Epithelial cell of esophagus (primary cell): Measurements from ENCODE around the gene GNAO1.

Source experiments
- DNase-seq: peaks from one replicate; pipeline ENCODE4 v3.0.0; 2010; ENCODE audit warnings: low read depth
- H3K4me3 ChIP-seq: 2 replicates; pipeline ENCODE4 v1.5.1; 2011; ENCODE audit warnings: mild to moderate bottlenecking, low read length, control low read depth
- CTCF ChIP-seq: IDR thresholded peaks from 2 replicates; pipeline ENCODE4 v1.5.1; 2011; ENCODE audit warnings: low read depth, mild to moderate bottlenecking, low read length, control low read depth, inconsistent platforms; ENCODE audit not compliant: insufficient read depth; ENCODE audit errors: missing control alignments

Gene GNAO1

GRCh38 chr16:56337131-56337857 lies 146.0 kb downstream of the GNAO1 start:
- no peak overlapping the region for H3K4me3 ChIP-seq
- TF ChIP-seq CTCF = no peak
- DNase-seq = no peak

GRCh38 chr16:56337858-56338325 lies 146.6 kb downstream of the GNAO1 start:
- DNase-seq = no peak

GRCh38 chr16:56338566-56339318 lies 147.5 kb downstream of the GNAO1 start:
- no peak for DNase-seq
- H3K4me3 ChIP-seq = no peak overlapping the region
- TF ChIP-seq CTCF = no peak

More at GRCh38 chr16:56337858-56338325, 146.6 kb downstream of the GNAO1 start:
- TF ChIP-seq CTCF = no peak
- no peak overlapping the region for H3K4me3 ChIP-seq

GRCh38 chr16:56339431-56340195 lies 148.3 kb downstream of the GNAO1 start:
- no peak overlapping the region for H3K4me3 ChIP-seq
- TF ChIP-seq CTCF = no peak
- no peak for DNase-seq

- H3K4me3 ChIP-seq = no peak overlapping the region
- no peak for DNase-seq
- TF ChIP-seq CTCF = no peak
Measured at GRCh38 chr16:56340416-56340815, 149.1 kb downstream of the GNAO1 start.

GRCh38 chr16:56340864-56341365 lies 149.6 kb downstream of the GNAO1 start:
- H3K4me3 ChIP-seq = no peak overlapping the region
- no peak for DNase-seq
- no peak for TF ChIP-seq CTCF
